Peyer's patch (tissue), 4 donors: ENCODE measurements around the gene TEX55. TPM values are rescaled to one million over a fixed set of nuclear protein-coding genes. Genes with fewer than 3 reads are reported as not detected.

Experiments
- DNase-seq, 3 donors: peaks; one replicate each; pipeline ENCODE4 v3.0.0-alpha.2; 2017 to 2019
- H3K27ac ChIP-seq, 4 donors: fragments of 200-600 bp; sonication (generic); one replicate each; pipeline ENCODE4 v1.5.1; 2016 to 2019
- H3K27me3 ChIP-seq, 2 donors: fragments of 200-600 bp; sonication (generic); one replicate each; pipeline ENCODE4 v1.5.1; 2019
- H3K36me3 ChIP-seq, 3 donors: fragments of 200-600 bp; sonication (generic); one replicate each; pipeline ENCODE4 v1.5.1; 2016 to 2019
- H3K4me1 ChIP-seq, 4 donors: fragments of 200-600 bp; sonication (generic); one replicate each; pipeline ENCODE4 v1.5.1; 2016 to 2019
- H3K4me3 ChIP-seq, 4 donors: fragments of 200-600 bp; sonication (generic); 1 replicate in 3 of 4; 2 replicates in 1 of 4; pipeline ENCODE4 v1.5.1; 2016 to 2019; ENCODE audit warnings: mild to moderate bottlenecking in 1 of 4
- H3K9me3 ChIP-seq, 4 donors: fragments of 200-600 bp; sonication (generic); one replicate each; pipeline ENCODE4 v1.5.1; 2016 to 2019; ENCODE audit warnings: mild to moderate bottlenecking in 1 of 4
- CTCF ChIP-seq, 6 experiments: fragments of 450-650 bp in 4 of 6; fragments of 200-600 bp in 2 of 6; sonication (generic) in 1 of 6; IDR thresholded peaks; one replicate each; pipeline ENCODE4 v1.5.1; 2017 to 2019; ENCODE audit warnings: antibody characterized with exemption in 6 of 6, mild to moderate bottlenecking in 3 of 6, moderate library complexity in 1 of 6
- POLR2A ChIP-seq, 2 donors: fragments of 450-650 bp; IDR thresholded peaks; one replicate each; pipeline ENCODE4 v1.5.1; 2017; ENCODE audit warnings: antibody characterized with exemption in 2 of 2, mild to moderate bottlenecking in 2 of 2, moderate library complexity in 2 of 2
- total RNA-seq, 4 donors: library from RNA; depleted of rRNA; stranded (reverse); fragments of >200 nt; gene quantifications; one replicate each; pipeline ENCODE4 v1.1.0, GENCODE V29; 2016

TEX55 gene
- total RNA-seq, 4 donors from 2014 or later, result not detected

GRCh38 chr3:119170821-119171220 lies 24.9 kb downstream of the TEX55 start:
- Histone ChIP-seq H3K4me1 (no peaks in the 10 kb centered on the region), H3K4me3 (no peak overlapping the region), H3K27me3 (no peaks in the 10 kb centered on the region), H3K27ac (no peak overlapping the region), H3K36me3 (no peaks in the 10 kb centered on the region), H3K9me3 (no peaks in the 10 kb centered on the region)
- no peak for DNase-seq
- TF ChIP-seq POLR2A (IDR thresholded peaks at IDR 0.05), result no peak
- no peak for TF ChIP-seq CTCF (IDR thresholded peaks at IDR 0.05)

- no peak for DNase-seq
Observed at GRCh38 chr3:119173325-119173724, 27.4 kb downstream of the TEX55 start, which contains the start of gene UPK1B. Gene UPK1B (plus strand): TSS chr3:119173598. CDS start chr3:119186742, 13,144 bp downstream.

GRCh38 chr3:119175872-119176756 lies 30.1 kb downstream of the TEX55 start:
- no peak overlapping the region for H3K27ac ChIP-seq

More at GRCh38 chr3:119173325-119173724, 27.4 kb downstream of the TEX55 start, which contains the start of gene UPK1B:
- Histone ChIP-seq H3K27me3 (no peaks in the 10 kb centered on the region), H3K4me1 (no peaks in the 10 kb centered on the region), H3K36me3 (no peaks in the 10 kb centered on the region), H3K9me3 (no peaks in the 10 kb centered on the region), H3K27ac (no peak within 1 kb of the TSS), H3K4me3 (no peak within 1 kb of the TSS)
- no peak for TF ChIP-seq CTCF (IDR thresholded peaks at IDR 0.05)

GRCh38 chr3:119176778-119177177 lies 30.8 kb downstream of the TEX55 start:
- Histone ChIP-seq H3K27ac (no peak overlapping the region), H3K36me3 (no peaks in the 10 kb centered on the region), H3K27me3 (no peaks in the 10 kb centered on the region), H3K9me3 (no peaks in the 10 kb centered on the region), H3K4me3 (no peak overlapping the region), H3K4me1 (no peaks in the 10 kb centered on the region)
- TF ChIP-seq CTCF (IDR thresholded peaks at IDR 0.05), result no peak
- TF ChIP-seq POLR2A (IDR thresholded peaks at IDR 0.05), result no peak
- DNase-seq, result no peak

More at GRCh38 chr3:119175872-119176756, 30.1 kb downstream of the TEX55 start:
- Histone ChIP-seq H3K36me3 (no peaks in the 10 kb centered on the region), H3K27me3 (no peaks in the 10 kb centered on the region), H3K4me1 (no peaks in the 10 kb centered on the region), H3K9me3 (no peaks in the 10 kb centered on the region), H3K4me3 (no peak overlapping the region)
- no peak for DNase-seq
- TF ChIP-seq CTCF (IDR thresholded peaks at IDR 0.05), result no peak
- no peak for TF ChIP-seq POLR2A (IDR thresholded peaks at IDR 0.05)

GRCh38 chr3:119177321-119177720 lies 31.4 kb downstream of the TEX55 start:
- TF ChIP-seq CTCF (IDR thresholded peaks at IDR 0.05) (no peak), POLR2A (IDR thresholded peaks at IDR 0.05) (no peak)
- no peak for DNase-seq
- Histone ChIP-seq H3K4me3 (no peak overlapping the region), H3K9me3 (no peaks in the 10 kb centered on the region), H3K36me3 (no peaks in the 10 kb centered on the region), H3K27me3 (no peaks in the 10 kb centered on the region), H3K27ac (no peak overlapping the region), H3K4me1 (no peaks in the 10 kb centered on the region)
